NCI-H82 (cell line): ENCODE results near the gene HRAS.
A peak's percentile ranks its signal among the peaks of the same experiment; 100 is the strongest.
"Not testable (repeated sequence)": the region's sequence is repeated elsewhere in the genome, so short reads cannot be mapped to it uniquely, and the experiment has no call there.

Source experiments
- DNase-seq: peaks from one replicate; lab custom pipeline; 2025; lab: John Stamatoyannopoulos, UW

HRAS gene

DNA sequence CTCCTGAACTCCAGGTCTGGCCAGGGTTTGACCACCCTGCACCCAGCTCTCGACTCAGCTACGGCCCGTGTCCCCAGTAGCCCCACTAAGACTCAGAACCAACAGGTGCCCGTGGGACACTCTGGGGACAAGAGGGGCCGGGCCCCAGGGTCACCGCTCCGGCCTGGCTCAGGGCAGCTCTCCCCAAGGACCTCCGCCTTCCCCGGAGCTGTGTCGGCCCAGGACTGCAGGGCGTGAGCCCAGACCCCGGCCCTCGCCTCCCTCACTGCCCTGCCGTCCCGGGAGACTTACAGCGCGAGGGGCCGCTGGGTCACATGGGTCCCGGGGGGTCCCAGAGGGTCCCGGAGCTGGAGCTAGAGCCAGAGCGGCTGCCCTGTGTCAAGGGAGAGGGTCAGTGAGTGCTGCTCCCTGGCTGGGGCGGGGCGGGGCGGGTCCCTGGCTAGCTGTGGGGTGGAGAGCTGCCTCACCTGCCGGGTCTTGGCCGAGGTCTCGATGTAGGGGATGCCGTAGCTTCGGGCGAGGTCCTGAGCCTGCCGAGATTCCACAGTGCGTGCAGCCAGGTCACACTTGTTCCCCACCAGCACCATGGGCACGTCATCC lies 2.3 kb downstream of the HRAS start:
- DNase-seq: no peak

GRCh38 chr11:532527-532985 lies 2.8 kb downstream of the HRAS start:
- DNase-seq: no peak

DNA sequence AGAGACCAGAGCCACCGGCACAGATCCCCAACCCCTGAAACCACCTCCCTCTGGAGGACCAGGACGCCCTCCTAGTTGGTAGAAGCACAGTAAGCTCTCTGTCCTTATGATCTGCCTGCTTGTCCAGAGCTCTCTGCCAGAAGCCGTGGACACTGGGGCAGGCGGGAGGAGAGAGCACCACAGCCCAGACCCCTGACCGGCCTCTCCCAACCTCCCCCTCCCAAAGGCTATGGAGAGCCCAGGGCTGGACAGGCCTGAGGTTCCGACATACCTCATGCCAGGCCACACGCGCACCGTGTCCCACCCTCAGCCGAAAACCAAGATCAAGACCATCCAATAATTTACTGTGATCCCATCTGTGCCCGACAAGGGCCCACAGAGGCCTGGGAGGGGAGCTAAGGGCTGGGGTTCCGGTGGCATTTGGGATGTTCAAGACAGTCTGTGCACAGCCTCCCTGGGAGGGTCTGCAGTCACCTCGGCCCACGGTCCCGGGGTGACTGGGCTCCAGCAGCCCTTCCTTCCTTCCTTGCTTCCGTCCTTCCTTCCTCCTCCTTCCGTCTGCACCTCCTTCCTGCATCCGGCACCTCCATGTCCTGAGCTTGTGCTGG lies 3.4 kb downstream of the HRAS start:
- no peak for DNase-seq

- DNase-seq: no peak
These were observed 4.2 kb downstream of the HRAS start for GRCh38 chr11:530960-531831.

- no peak for DNase-seq
These were observed 5.5 kb downstream of the HRAS start for GRCh38 chr11:529728-530411.

DNA sequence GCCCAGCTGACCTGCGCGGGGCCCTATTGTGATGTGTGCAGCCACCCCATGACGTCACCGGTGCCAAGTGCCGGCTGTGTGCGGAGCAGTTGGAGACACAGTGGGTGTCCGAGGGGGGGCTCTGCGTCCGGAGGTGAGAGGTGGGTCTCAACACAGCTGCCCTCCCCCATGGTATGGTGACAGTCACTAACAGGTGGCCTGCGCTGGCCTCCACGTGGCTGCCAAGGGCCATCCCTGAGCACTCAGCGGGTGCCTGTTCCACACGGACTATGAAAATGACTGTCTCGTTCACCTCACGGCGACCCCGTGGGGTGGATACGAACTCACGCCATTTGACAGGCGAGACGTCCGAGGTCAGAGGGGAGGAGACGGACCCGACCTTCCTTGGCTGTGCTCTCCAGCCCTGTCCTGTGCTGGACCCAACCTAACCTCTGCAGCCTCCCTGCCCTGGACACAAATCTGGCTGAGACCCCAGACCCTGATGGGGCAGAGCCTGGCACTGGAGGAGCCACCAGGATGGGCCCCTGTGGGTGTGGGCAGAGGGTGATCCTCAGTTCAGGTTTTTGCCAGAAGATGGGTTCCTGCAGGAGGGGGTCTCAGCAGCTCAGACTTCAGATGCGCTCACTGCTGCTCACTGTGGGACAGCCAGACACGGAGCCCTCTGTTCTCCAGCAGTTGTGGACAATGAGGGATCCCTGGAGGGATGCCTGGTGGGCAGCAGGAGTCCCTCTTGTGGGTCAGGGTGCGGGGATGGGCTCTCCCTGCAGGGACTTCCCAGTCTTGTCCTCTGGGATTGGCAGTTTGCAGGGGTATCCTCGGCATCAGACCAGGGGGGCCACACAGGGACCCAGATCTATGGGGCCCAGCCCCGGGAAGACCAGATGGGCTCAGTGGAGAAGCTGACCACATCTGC lies 6.3 kb downstream of the HRAS start:
- no peak for DNase-seq

DNA sequence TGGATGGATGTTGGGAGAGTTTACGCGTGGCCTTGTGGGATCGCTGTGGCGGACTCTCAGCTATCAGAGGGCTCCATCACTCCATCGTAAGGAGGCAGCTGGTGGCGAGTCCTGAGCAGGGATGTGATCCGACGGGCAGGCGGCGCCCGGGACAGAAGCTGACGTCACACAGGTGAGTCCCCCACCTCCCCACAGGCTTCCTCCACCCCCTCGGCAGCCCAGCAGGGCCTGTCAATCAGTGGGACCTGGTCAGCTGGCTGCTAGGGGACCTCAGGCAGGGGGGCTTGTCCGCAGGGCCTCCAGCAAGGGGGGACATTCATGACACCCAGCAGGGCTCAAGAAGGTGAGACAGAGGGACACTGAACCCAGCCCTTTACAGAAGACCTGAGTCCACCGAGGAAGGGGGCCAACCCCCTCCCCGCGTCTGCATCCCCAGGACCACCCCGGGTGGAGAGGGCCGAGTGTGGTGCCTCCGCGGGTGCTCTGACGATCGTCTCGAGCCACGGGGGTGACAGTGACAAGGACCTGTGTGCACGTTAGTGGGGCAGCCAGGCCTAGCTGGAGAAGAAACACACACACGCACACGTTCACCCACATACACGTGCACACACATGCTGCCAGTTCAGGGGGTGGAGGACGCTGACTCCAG lies 7.1 kb downstream of the HRAS start:
- DNase-seq: no peak

- no peak for DNase-seq
These were observed 9.2 kb downstream of the HRAS start for GRCh38 chr11:526192-526591.

GRCh38 chr11:521177-521688 lies 14.1 kb downstream of the HRAS start:
- no peak for DNase-seq

DNA sequence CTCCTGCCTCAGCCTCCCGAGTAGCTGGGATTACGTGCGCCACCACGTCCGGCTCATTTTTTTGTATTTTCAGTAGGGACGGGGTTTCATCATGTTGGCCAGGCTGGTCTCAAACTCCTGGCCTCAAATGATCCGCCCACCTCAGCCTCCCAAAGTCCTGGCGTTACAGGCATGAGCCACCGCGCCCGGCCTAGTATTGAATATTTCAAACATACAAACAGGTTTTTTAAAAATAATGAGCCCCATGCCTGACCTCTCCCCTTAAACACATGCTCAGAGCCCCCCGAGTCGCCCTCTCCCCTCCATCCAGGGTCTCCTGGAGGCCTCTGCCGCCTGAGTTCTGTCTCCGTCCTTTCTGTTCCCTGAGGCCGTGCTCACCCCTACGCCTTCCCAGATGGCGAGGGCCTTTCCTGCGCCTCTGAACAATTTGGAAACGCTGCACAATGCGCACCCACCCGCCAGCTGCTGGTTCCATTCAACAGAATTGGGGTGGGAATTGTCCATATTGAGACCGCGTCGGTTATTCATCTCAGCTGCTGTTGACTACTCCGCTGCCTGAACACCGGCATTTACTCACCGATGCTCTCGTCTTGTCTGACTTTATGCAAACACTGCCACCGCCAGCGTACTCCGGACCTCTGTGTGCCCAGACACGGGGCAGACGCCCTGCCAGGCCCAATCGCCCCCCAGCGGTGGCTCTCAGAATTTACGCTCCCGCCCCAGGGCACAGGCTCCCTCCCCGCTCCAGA lies 14.8 kb downstream of the HRAS start:
- no peak for DNase-seq

DNA sequence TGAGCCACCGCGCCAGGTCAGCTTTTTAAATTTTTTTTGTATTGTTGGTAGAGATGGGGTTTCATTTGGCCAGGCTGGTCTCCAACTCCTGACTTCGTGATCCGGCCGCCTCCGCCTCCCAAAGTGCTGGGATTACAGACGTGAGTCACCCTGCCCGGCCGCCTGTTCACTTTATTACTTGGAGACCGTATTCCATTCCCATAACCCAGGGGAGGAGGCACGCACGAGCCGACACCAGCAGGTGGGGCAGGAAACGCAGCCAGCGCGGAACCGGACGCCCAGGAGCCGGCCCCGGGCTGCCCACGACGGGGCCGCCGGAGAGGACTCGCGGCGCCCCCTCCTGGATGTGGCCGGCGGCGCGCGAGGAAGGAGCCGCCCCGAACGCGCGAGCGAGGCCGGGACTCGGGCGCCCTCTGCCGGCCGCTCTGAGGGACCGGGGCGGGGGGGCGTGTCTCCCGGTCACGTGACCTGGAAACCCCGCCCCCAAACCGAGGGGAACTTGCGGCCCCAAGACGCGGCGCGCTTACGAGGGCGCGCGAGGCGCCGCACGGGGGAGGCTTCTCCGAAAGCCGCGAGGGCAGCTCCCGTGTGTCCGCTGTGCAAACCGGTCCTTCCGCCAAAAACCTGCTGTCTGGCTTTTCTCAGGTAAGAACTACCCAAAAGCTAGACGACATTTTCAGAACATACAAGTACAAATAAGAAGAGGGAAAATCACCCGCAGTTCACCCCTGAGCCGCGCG lies 16.7 kb downstream of the HRAS start:
- peak; percentile 60 for DNase-seq

GRCh38 chr11:516918-517685 lies 18.3 kb downstream of the HRAS start:
- not testable (repeated sequence) for DNase-seq

- no peak for DNase-seq
These were observed 19.0 kb downstream of the HRAS start for GRCh38 chr11:516400-516799.

- no peak for DNase-seq
These were observed 20.2 kb downstream of the HRAS start for GRCh38 chr11:515131-515530.

GRCh38 chr11:514606-515005 lies 20.8 kb downstream of the HRAS start:
- no peak for DNase-seq

DNA sequence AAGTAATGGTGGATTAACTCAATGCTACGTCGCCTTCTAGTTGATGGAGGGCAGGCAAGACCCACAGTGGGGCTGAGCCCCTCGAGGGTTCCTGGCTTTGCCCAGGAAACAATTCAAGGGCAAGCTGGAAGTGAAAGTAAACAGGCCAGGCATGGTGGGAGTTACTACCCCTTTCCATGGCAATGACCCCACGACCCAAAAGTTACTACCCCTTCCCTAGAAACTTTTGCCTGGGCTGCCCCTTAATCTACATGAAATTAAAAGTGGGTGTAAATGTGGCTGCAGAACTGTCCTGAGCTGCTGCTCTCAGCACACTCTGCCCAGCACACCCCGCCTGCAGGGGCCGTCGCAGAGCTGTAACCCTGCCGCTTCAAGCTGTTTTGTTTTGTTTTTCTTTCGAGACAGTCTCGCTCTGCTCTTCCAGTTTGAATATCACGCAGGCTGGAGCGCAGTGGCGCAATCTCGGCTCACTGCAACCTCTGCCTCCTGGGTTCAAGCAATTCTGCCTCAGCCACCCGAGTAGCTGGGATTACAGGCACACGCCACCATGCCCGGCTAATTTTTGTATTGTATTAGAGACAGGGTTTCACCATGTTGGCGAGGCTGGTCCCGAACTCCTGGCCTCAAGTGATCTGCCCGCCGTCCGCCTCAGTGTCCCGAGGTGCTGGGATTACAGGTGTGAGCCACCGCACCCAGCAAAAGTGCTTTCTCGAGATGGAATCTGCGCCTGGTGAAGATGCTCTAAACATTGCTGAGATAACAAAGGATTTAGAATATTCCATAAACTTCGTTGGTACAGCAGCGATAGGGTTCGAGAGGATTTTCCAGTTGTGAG lies 22.4 kb downstream of the HRAS start:
- no peak for DNase-seq

DNA sequence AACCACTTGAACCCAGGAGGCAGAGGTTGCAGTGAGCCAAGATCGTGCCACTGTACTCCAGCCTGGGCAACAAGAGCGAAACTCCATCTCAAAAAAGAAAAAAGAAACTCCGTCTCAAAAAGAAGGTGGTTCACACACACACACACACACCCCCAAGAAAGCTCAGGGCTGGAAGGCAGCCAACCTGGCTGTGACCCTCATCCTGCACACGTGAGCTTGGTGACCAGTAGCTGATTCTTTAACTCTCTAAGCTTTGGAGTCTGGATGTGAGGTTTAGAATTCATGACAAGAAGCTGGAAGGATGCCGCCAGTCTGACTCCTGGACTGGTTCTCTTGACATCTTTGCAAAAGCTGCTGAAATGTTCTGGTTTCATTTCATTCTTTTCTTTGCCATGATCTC lies 26.4 kb downstream of the HRAS start:
- DNase-seq: no peak
